GM10266 (cell line): ENCODE results near the gene SYNE2.

Experiments used
- DNase-seq: peaks from one replicate; pipeline ENCODE4 v3.0.0; 2012; ENCODE audit errors: extremely low spot score
- CTCF ChIP-seq: IDR thresholded peaks from 2 replicates; pipeline ENCODE4 v1.5.1; 2012; ENCODE audit warnings: mild to moderate bottlenecking, low read depth; ENCODE audit not compliant: control insufficient read depth, insufficient read depth; ENCODE audit errors: missing control alignments

Gene SYNE2

GRCh38 chr14:63952053-63952932 is 99.5 kb downstream of the SYNE2 start:
- no peak for TF ChIP-seq CTCF
- no peak for DNase-seq

GRCh38 chr14:63952933-63953437 is 100.2 kb downstream of the SYNE2 start:
- TF ChIP-seq CTCF, result no peak
- DNase-seq, result no peak

- no peak for TF ChIP-seq CTCF
- DNase-seq, result no peak
Observed at GRCh38 chr14:63956326-63956725, 103.5 kb downstream of the SYNE2 start.

- no peak for TF ChIP-seq CTCF
- no peak for DNase-seq
Observed at GRCh38 chr14:63960926-63961567, 108.2 kb downstream of the SYNE2 start.

- no peak for DNase-seq
- no peak for TF ChIP-seq CTCF
Observed at GRCh38 chr14:63962906-63963305, 110.1 kb downstream of the SYNE2 start.

GRCh38 chr14:63963439-63963838 is 110.6 kb downstream of the SYNE2 start:
- no peak for TF ChIP-seq CTCF

GRCh38 chr14:63964113-63964512 is 111.3 kb downstream of the SYNE2 start:
- no peak for TF ChIP-seq CTCF

More at GRCh38 chr14:63963439-63963838, 110.6 kb downstream of the SYNE2 start:
- no peak for DNase-seq

More at GRCh38 chr14:63964113-63964512, 111.3 kb downstream of the SYNE2 start:
- no peak for DNase-seq
